Smooth muscle cell (in vitro differentiated cells): ENCODE measurements around the gene SLC25A36. TPM values are rescaled to one million over a fixed set of nuclear protein-coding genes. Genes with fewer than 3 reads are reported as not detected.

Experiments
- DNase-seq: peaks from one replicate; lab custom pipeline; 2025; ENCODE audit not compliant: unreplicated experiment; lab: John Stamatoyannopoulos, UW
- H2AFZ ChIP-seq: fragments of 200-600 bp; sonication (generic); 2 replicates; pipeline ENCODE4 v1.6.0; 2016; ENCODE audit warnings: antibody characterized with exemption, low read depth, mild to moderate bottlenecking
- H3F3A ChIP-seq: fragments of 200-600 bp; sonication (generic); 2 replicates; pipeline ENCODE4 v1.6.0; 2017; ENCODE audit warnings: antibody characterized with exemption, low read depth
- H3K27ac ChIP-seq: fragments of 200-600 bp; sonication (generic); 2 replicates; pipeline ENCODE4 v1.5.1; 2016; ENCODE audit warnings: low read depth, mild to moderate bottlenecking
- H3K27me3 ChIP-seq: fragments of 200-600 bp; sonication (generic); 2 replicates; pipeline ENCODE4 v1.6.1; 2016; ENCODE audit warnings: low read depth, mild to moderate bottlenecking
- H3K36me3 ChIP-seq: fragments of 200-600 bp; sonication (generic); 2 replicates; pipeline ENCODE4 v1.5.1; 2016; ENCODE audit warnings: low read depth
- H3K4me1 ChIP-seq: fragments of 200-600 bp; sonication (generic); 2 replicates; pipeline ENCODE4 v1.5.1; 2016; ENCODE audit warnings: low read depth
- H3K4me2 ChIP-seq: fragments of 200-600 bp; sonication (generic); 2 replicates; pipeline ENCODE4 v1.6.0; 2016; ENCODE audit warnings: mild to moderate bottlenecking
- H3K4me3 ChIP-seq: fragments of 200-600 bp; sonication (generic); 2 replicates; pipeline ENCODE4 v1.5.1; 2016; ENCODE audit warnings: mild to moderate bottlenecking
- H3K79me2 ChIP-seq: fragments of 200-600 bp; sonication (generic); 2 replicates; pipeline ENCODE4 v1.6.0; 2016; ENCODE audit warnings: low read depth, mild to moderate bottlenecking
- H3K9ac ChIP-seq: fragments of 200-600 bp; sonication (generic); 2 replicates; pipeline ENCODE4 v1.6.0; 2016; ENCODE audit warnings: low read depth
- H3K9me3 ChIP-seq: fragments of 200-600 bp; sonication (generic); replicated peaks from 2 replicates; pipeline ENCODE4 v1.5.1; 2016; ENCODE audit warnings: low read depth
- H4K20me1 ChIP-seq: fragments of 200-600 bp; sonication (generic); 2 replicates; pipeline ENCODE4 v1.6.0; 2016; ENCODE audit warnings: low read depth
- WGBS: methylation state at CpG from one replicate; pipeline ENCODE4 v1.1.7; 2016; ENCODE audit warnings: low lambda C conversion rate; 5-methylcytosine and 5-hydroxymethylcytosine counted together
- polyA plus RNA-seq: library from polyadenylated mRNA; unstranded; fragments of >200 nt; fragmentation: Nextera tagmentation; extraction: Ambion mirVana; gene quantifications from 2 replicates; pipeline ENCODE4 v1.2.1, GENCODE V29; 2016
- total RNA-seq: library from RNA; depleted of rRNA; stranded (reverse); fragments of >200 nt; gene quantifications from 2 replicates; pipeline ENCODE4 v1.2.3, GENCODE V29; 2014
- TF ChIP-seq, protein P1 (sequence below): fragments of 200-600 bp; sonication (generic); IDR thresholded peaks from 2 replicates; pipeline ENCODE4 v1.5.1; 2017; ENCODE audit warnings: borderline replicate concordance, mild to moderate bottlenecking, antibody characterized with exemption; ENCODE audit not compliant: insufficient read depth, poor library complexity, severe bottlenecking

The SLC25A36 gene
- total and polyA plus RNA-seq, 2 experiments from 2014 or later = 27.6 to 79.2 TPM

DNA sequence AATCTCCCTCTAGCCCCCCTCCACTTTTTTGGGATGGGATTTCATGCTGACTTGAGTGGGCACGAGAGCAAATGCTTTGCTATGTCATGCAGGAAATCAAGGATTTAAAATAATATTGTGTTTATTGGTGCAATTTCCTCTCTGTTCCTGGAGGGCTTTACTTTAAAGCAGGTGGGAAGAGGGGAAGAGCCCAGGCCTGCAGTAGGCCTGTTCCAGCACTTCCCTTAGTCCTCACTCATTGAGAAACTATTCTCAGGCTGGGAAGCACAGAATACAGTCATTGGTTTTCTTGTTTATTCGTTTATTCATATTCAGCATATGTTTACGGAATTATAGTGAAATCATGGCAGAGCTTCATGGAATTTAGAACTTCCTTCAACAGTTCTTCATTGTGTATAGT lies 67.9 kb downstream of the SLC25A36 start:
- 74% methylated on average over 3 of the region's 3 CpGs for WGBS
- H3F3A ChIP-seq = no peaks in the 10 kb centered on the region
- TF ChIP-seq, protein P1, sequence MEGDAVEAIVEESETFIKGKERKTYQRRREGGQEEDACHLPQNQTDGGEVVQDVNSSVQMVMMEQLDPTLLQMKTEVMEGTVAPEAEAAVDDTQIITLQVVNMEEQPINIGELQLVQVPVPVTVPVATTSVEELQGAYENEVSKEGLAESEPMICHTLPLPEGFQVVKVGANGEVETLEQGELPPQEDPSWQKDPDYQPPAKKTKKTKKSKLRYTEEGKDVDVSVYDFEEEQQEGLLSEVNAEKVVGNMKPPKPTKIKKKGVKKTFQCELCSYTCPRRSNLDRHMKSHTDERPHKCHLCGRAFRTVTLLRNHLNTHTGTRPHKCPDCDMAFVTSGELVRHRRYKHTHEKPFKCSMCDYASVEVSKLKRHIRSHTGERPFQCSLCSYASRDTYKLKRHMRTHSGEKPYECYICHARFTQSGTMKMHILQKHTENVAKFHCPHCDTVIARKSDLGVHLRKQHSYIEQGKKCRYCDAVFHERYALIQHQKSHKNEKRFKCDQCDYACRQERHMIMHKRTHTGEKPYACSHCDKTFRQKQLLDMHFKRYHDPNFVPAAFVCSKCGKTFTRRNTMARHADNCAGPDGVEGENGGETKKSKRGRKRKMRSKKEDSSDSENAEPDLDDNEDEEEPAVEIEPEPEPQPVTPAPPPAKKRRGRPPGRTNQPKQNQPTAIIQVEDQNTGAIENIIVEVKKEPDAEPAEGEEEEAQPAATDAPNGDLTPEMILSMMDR = no peak

DNA sequence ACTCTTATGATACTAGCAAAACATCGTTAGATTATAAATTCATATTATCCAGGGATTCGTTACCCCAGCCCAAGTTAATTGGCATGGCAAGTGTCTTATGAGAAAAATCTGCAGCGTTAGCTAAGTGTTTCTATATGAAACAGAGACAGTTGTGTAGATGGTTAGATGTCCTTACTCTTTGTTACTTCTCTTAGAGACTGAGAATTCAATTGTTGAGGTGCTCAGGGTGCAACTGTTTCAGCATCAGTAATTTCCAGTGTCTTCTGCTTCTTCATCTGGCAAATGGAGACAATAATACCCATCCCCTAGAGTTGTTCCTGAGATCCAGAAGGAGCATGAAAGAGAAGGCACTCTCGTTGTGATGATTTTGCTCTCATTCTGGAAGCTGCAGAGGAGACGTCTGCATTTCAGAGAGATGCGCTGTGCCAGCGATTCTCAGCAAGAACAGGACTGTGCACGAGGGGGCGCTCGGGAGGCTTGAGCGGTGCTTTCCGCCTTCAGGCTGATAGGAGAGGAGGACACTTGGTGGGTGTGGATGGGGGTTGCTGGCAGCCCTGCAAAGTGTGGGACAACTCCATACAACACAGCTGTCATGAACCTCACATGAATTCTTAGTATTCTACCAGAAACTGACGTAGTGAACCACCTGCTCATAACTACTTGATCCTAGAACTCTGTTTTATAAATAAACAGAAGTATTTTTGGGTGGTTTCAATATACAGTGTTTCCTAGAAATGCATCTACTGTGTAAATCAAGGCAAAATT lies 69.8 kb downstream of the SLC25A36 start:
- 18% methylated on average over 13 of the region's 13 CpGs for WGBS
- no peak overlapping the region for H3K4me3 ChIP-seq
- H3F3A ChIP-seq = no peaks in the 10 kb centered on the region
- no peaks in the 10 kb centered on the region for H3K27me3 ChIP-seq
- no peaks in the 10 kb centered on the region for H3K79me2 ChIP-seq
- peak; percentile 43 for DNase-seq
- no peaks in the 10 kb centered on the region for H4K20me1 ChIP-seq
- no peaks in the 10 kb centered on the region for H3K36me3 ChIP-seq
- no peaks in the 10 kb centered on the region for H3K4me1 ChIP-seq
- no peak overlapping the region for H3K27ac ChIP-seq
- TF ChIP-seq, protein P1 = peak; percentile 83
- H3K9me3 ChIP-seq = no peaks in the 10 kb centered on the region
- H3K9ac ChIP-seq = no peak overlapping the region
- no peak overlapping the region for H2AFZ ChIP-seq
- no peak overlapping the region for H3K4me2 ChIP-seq

More for the DNA sequence above, 67.9 kb downstream of the SLC25A36 start:
- Histone ChIP-seq H3K27ac (no peak overlapping the region), H3K4me3 (no peak overlapping the region), H3K9me3 (no peaks in the 10 kb centered on the region), H3K79me2 (no peaks in the 10 kb centered on the region), H2AFZ (no peak overlapping the region), H3K4me1 (no peaks in the 10 kb centered on the region), H3K4me2 (no peak overlapping the region), H3K27me3 (no peaks in the 10 kb centered on the region), H4K20me1 (no peaks in the 10 kb centered on the region), H3K9ac (no peak overlapping the region), H3K36me3 (no peaks in the 10 kb centered on the region)
- DNase-seq = no peak

DNA sequence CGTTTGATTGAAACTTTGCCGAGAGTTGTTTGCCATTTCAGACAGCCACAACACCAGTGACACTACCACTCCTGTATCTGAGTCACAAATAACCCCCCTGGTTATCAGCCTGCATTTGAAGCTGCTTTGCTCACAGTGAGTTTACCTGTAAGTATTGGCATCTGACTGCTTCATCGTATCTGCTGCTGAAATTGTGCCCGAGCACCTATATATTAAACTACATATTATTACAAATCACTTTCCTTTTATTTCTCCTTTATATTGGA lies 70.3 kb downstream of the SLC25A36 start:
- Histone ChIP-seq H3F3A (no peaks in the 10 kb centered on the region), H3K27ac (no peak overlapping the region), H3K9ac (no peak overlapping the region), H2AFZ (no peak overlapping the region), H3K27me3 (no peaks in the 10 kb centered on the region), H3K4me2 (no peak overlapping the region), H3K79me2 (no peaks in the 10 kb centered on the region), H3K36me3 (no peaks in the 10 kb centered on the region), H4K20me1 (no peaks in the 10 kb centered on the region), H3K9me3 (no peaks in the 10 kb centered on the region), H3K4me3 (no peak overlapping the region), H3K4me1 (no peaks in the 10 kb centered on the region)
- TF ChIP-seq, protein P1 = no peak
- DNase-seq = no peak
- 73% methylated on average over 4 of the region's 4 CpGs for WGBS

DNA sequence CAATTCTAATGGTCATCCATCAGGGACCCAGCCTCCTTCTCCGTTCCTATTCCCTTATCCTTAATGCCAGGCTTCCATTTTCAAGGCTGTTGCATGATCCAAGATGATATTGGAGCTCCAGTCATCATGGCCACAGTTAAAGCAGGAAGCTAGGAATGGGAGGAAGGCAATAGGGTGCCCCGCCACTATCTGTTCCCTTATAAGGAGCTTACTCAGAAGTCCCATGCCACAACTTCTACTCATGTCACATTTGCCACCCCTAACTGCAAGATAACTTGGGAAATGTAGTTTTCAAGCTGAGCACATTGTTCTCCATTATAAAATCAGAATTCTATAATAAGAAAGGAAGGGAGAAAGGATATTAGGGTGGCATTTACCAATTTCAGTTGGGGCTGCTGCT lies 70.9 kb downstream of the SLC25A36 start:
- Histone ChIP-seq H3K4me3 (no peak overlapping the region), H2AFZ (no peak overlapping the region), H3K9ac (no peak overlapping the region), H3K9me3 (no peaks in the 10 kb centered on the region), H3K36me3 (no peaks in the 10 kb centered on the region), H4K20me1 (no peaks in the 10 kb centered on the region), H3K79me2 (no peaks in the 10 kb centered on the region), H3K4me1 (no peaks in the 10 kb centered on the region), H3K4me2 (no peak overlapping the region), H3K27me3 (no peaks in the 10 kb centered on the region), H3K27ac (no peak overlapping the region), H3F3A (no peaks in the 10 kb centered on the region)
- 91% methylated on average over 2 of the region's 2 CpGs for WGBS
- TF ChIP-seq, protein P1 = no peak
- DNase-seq = no peak
